ENCODE data around the gene KIAA1755.

DNA sequence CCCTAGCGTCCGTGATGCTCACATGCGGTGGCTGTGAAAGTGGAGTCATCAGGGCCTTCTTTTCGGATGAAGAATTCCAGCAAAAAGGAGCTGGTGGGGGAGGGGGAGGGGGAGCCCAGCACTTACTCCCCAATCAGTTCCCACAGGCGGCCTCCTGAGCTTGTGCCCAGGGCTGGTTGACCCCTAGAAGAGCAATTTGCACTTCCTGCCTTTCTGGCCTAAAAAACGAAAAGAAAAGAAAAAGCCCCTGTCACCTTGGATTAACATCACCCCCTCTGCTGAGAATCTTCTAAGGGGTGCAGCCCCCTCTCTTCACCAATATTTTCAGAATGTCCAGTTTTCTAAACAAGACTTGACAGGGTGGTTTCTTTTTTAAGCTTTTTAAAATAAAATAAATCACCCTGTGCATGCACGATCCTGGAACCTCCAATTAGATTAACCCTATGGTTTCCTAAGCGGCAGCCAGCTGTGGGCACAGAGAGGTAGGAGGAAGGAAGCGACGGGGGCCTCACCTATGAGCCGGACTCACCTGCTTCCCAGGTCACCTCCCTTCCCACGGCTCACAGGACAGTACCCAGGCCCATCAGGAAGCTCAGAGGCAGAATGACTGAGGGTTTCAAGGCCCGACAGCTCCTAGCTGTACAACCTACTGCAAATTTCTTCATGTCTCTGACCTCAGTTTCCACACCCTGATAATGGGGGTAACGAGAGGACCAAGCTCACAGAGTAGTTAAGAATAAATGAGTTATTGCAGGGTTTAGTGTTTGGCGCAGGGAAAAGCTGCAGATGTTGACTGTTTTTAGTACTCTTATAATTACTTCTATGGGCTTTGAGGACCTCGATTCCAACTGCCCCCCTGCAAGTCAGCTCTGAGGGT is 85.0 kb downstream of the KIAA1755 start:
- TF ChIP-seq, protein P1, sequence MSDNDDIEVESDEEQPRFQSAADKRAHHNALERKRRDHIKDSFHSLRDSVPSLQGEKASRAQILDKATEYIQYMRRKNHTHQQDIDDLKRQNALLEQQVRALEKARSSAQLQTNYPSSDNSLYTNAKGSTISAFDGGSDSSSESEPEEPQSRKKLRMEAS (IDR thresholded peaks at IDR 0.05; ENCODE audit: low read depth, low read length), result no peak
- TF ChIP-seq, protein P2, sequence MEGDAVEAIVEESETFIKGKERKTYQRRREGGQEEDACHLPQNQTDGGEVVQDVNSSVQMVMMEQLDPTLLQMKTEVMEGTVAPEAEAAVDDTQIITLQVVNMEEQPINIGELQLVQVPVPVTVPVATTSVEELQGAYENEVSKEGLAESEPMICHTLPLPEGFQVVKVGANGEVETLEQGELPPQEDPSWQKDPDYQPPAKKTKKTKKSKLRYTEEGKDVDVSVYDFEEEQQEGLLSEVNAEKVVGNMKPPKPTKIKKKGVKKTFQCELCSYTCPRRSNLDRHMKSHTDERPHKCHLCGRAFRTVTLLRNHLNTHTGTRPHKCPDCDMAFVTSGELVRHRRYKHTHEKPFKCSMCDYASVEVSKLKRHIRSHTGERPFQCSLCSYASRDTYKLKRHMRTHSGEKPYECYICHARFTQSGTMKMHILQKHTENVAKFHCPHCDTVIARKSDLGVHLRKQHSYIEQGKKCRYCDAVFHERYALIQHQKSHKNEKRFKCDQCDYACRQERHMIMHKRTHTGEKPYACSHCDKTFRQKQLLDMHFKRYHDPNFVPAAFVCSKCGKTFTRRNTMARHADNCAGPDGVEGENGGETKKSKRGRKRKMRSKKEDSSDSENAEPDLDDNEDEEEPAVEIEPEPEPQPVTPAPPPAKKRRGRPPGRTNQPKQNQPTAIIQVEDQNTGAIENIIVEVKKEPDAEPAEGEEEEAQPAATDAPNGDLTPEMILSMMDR (IDR thresholded peaks at IDR 0.05; ENCODE audit: low read depth, low read length), result no peak
- TF ChIP-seq POLR2A (IDR thresholded peaks at IDR 0.05; ENCODE audit: extremely low read depth, insufficient read length) (no peak), MYC (IDR thresholded peaks at IDR 0.05; ENCODE audit: low read depth, low read length) (no peak)
